Stimulated activated CD4-positive, alpha-beta T cell treated with anti-CD3 and anti-CD28 coated beads, Interleukin-15, amount 100 ng/mL, for 48 hours (primary cell): Measurements from ENCODE around the gene TMEM248.
"Not testable (repeated sequence)": the region's sequence is repeated elsewhere in the genome, so short reads cannot be mapped to it uniquely, and the experiment has no call there.

Experiments
- DNase-seq, 2 donors: peaks; one replicate each; pipeline ENCODE4 v3.0.0-alpha.2; 2020; ENCODE audit warnings: low read depth in 2 of 2

TMEM248 gene

DNA sequence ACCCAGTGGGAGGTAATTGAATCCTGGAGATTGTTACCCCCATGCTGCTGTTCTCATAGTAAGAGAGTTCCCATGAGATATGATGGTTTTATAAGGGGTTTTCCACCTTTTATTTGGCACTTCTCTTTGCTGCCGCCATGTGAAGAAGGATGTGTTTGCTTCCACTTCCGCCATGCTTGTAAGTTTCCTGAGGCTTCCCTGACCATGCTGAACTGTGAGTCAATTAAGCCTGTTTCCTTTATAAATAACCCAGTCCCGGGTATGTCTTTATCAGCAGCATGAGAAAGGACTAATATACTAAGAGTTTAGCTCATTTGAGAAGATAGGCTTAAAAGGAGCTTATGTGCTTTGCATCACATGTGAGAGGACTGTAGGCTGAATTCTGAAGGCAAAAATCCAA is 29.3 kb downstream of the TMEM248 start:
- no peak for DNase-seq

DNA sequence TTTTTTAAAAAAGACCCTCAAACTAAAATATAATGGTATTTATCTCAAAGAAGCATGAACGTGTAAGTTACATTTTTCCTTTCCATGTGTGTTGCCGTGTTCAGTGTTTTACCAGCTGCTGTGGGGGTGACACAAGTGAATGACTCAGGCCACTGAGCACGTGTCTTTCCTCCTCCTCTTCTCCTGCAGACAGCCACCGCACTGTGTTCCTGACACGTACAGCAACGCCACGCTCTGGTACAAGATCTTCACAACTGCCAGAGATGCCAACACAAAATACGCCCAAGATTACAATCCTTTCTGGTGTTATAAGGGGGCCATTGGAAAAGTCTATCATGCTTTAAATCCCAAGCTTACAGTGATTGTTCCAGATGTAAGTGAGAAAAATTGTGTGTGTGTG is 29.7 kb downstream of the TMEM248 start:
- no peak for DNase-seq

- DNase-seq, result no peak
Measured at GRCh38 chr7:66952343-66953043, 31.5 kb downstream of the TMEM248 start.

DNA sequence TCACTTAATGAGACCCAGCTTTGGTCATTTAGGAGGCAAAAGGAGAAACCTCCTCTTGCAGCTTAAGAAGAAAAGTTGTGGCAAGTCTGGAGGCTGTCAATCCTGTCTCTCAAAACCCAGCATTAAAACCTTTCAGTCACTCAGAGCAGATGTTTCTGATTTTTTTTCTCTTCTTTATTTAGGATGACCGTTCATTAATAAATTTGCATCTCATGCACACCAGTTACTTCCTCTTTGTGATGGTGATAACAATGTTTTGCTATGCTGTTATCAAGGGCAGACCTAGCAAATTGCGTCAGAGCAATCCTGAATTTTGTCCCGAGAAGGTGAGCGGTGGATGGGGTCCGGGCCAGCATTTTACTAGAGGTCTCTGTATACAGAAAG is 32.0 kb downstream of the TMEM248 start:
- DNase-seq, result no peak

DNA sequence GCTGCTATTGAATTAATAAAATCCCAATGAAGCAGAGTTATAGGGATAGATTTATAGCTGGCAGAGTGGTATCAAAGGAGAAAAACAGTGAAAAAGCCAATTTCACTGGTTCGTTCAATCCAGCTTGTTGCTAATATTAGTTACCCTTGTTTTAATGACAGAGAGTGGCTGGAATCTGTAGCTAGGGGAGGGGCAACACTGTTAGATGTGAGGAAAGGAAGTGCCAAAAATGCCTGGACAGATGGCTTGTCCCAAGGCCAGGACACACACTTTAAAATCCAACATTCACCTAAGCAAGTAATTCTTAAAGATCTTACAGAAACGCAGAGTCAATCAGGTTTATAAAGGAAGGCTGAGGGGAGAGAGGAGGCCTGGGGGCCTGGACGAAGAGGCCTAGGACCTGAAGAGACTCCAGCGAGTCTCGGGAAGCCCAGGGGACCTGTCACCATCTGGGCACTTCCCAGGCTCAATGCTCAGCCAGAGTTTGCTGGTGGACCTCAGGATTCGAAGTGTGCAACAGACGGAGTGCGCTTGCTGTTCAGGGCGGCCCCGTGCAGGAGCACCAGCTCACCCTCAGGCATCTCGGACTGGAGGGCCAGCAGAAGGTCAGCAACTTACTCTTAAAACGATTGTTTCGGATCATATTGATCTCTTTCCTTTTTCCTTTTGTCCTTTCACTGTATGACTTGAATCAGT is 36.7 kb downstream of the TMEM248 start:
- no peak for DNase-seq

GRCh38 chr7:66958538-66959350 is 37.7 kb downstream of the TMEM248 start:
- no peak for DNase-seq

DNA sequence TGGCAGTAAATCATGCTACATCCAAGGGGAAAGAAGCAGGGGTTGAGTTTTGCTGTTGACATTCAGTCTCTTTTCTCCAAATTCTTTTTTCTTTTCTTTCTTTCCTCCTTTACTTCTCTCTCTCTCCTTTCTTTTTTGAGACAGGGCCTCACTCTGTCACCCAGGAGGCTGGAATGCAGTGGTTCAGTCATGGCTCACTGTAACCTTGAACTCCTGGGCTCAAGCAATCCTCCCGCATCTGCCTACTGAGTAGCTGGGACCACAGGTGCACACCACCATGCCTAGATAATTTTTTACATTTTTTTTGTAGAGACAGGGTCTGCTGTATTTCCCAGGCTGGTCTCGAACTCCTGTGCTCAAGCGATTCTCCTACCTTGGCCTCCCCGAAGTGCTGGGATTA is 39.2 kb downstream of the TMEM248 start:
- no peak for DNase-seq

- no peak for DNase-seq
Measured at GRCh38 chr7:66961096-66961495, 40.1 kb downstream of the TMEM248 start.

DNA sequence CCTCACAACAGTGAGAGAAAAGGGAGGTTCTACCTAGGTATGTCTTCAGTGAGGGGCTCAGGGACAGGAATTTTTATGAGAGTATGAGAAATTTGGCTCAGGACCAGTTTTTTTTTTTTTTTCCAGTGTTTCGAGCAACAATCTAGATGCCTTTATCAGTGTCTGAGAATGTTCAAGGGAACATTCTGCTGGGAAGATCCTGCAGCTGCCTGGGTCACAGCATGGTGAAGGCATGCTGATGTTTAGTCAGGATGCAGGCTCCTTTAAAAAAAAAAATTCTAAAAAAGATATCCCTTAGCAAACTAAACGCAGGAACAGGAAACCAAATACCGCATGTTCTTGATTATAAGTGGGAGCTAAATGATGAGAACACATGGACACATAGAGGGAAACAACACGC is 43.4 kb downstream of the TMEM248 start:
- no peak for DNase-seq

DNA sequence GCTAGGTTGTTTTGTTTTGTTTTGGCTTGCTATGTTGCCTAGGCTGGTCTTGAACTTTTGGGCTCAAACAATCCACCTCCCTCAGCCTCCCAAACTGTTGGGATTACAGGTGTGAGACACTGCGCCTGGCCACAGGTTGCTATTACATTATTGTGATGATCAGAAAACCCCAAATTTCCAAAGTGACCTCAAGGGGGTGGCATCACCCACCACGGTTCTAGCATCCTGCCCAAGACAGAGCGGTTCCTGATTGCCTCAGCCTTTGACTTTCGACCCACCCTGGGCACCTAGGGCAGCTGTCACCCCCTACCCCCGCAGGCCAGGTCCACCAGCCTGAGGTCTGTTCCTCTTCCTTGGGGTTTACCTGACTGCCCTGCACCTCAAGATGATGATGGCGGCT is 46.0 kb downstream of the TMEM248 start:
- DNase-seq, result no peak

GRCh38 chr7:66969001-66969400 is 48.0 kb downstream of the TMEM248 start:
- not testable (repeated sequence) for DNase-seq

DNA sequence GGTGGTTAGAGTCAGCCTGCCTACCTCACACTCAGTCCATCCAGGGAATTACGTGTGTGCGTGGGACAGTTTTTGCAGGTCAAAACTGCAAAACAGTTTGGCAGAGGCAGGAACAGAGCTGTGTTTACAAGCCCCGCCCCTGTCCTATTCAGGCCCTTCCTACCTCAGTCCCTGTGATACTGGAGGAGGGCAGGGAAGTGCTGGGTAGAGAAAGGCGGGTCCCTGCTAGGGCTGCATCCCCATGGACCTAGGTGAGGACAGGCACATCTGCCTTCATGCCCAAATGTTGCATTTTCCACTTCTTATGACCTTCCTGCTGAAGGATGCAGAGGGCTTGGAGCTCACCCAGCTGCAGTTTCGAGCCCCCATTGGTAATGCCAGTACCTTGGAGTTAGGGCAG is 49.3 kb downstream of the TMEM248 start:
- DNase-seq, result no peak

DNA sequence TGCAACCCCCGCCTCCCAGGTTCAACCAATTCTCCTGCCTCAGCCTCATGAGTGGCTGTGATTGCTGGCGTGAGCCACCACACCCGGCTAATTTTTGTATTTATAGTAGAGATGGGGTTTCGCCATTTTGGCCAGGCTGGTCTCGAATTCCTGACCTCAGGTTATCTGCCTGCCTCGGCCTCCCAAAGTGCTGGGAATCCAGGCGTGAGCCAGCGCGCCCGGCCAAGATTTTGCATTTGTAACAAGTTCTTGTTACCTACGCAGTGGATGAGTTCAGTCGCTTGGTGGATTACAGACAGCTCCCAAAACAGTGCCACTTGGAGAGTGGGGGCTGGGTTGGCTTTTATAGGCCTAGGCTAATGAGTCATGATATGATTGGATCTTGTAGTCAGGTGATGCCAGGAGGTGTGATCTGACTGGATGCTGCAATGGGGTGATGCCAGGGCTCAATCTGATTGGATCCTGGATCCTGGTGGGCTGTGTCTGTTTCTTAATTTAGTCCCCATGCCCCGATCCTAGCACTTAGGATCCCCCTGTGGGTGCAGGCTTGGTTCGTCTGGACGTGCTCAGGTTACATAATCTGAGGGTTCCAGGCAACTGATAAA is 54.1 kb downstream of the TMEM248 start:
- no peak for DNase-seq

GRCh38 chr7:66978312-66978711 is 57.3 kb downstream of the TMEM248 start:
- not testable (repeated sequence) for DNase-seq

- DNase-seq, result not testable (repeated sequence)
Measured at GRCh38 chr7:66979013-66979412, 58.0 kb downstream of the TMEM248 start.

DNA sequence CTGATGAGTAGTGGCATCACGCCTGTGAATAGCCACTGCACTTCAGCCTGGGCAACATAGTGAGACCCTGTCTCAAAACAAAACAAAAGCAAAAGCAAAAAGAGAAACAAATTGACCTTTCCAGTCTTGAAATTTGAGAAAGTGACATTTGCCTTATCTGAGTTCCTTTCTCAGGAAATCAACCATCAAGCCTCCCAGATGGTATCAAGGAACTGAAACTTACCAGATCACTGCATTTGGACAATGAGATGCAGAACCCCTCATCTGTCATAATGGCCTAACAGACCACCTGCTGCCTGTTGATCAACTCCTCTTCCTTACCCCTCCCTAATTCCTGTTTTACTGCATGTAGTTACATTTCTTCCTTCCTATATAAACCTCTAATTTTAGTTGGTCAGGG is 59.3 kb downstream of the TMEM248 start:
- DNase-seq, result not testable (repeated sequence)

GRCh38 chr7:66989552-66989951 is 68.5 kb downstream of the TMEM248 start:
- not testable (repeated sequence) for DNase-seq

DNA sequence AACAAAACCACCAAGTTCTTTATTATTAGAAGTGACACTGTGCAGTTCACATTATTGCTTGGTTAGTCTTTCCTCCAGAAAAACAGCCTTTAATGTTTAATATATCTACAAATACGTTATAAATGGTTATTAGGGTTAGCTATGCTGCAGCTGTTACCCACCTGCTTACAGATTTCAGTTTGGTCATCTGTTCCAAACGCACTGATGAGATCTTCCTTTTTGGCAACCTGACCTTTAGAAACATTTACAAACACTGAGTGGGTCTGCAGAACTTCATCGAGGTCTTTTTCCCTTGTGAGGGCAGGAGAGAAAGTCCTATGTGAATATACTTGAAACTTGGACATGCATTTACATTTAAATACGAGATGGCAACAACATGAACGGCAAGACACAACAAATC is 73.0 kb downstream of the TMEM248 start:
- not testable (repeated sequence) for DNase-seq

DNA sequence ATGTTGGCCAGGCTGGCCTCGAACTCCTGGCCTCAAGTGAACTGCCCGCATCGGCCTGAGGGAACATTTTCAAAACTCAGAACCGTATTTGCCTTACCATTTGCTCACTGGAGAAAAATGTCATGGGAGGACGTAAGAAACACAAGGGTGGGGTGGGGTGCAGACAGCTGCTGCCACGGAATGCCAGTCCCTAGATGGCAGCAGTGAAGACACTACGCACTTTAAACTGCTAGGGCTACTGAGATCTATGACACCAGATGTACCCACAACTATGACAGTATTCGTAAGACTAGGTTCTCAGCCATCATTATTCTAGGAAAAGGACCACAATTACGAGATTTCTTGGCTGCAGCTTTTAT is 73.6 kb downstream of the TMEM248 start:
- peak in 1 of 2 donors; percentile 27 for DNase-seq

- peak; percentile 90 for DNase-seq
Measured at GRCh38 chr7:66995050-66995776, 74.2 kb downstream of the TMEM248 start, which contains the start of gene SBDS. Gene SBDS, minus strand, starts transcription at chr7:66995586. Its CDS starts 169 bp downstream, at chr7:66995417.

- DNase-seq, result peak; percentile 97 to 98
Measured at GRCh38 chr7:66996444-66997191, 75.6 kb downstream of the TMEM248 start, which contains the start of gene TYW1. Gene TYW1, plus strand, starts transcription at chr7:66996833. Its CDS starts 146 bp downstream, at chr7:66996979.
